Measurements from ENCODE around the gene TCF20. TPM values are rescaled to one million over a fixed set of nuclear protein-coding genes. Genes with fewer than 3 reads are reported as not detected.

The TCF20 gene
- total RNA-seq, 1 donor from 2014 or later: 41.1 TPM

GRCh38 chr22:42309865-42310264 lies 39.4 kb upstream of the TCF20 start:
- no peak for TF ChIP-seq CTCF (IDR thresholded peaks at IDR 0.05)
- peaks cover 21% of the 10 kb centered on the region for H3K4me1 Mint-ChIP-seq (ENCODE audit: unreplicated experiment)
- DNase-seq (ENCODE audit: extremely low spot score, unreplicated experiment): no peak
- peaks cover 5% of the 10 kb centered on the region for H3K27me3 Mint-ChIP-seq (ENCODE audit: unreplicated experiment)
- H3K27ac Mint-ChIP-seq (ENCODE audit: unreplicated experiment): no peak overlapping the region
- no peaks in the 10 kb centered on the region for H3K36me3 Mint-ChIP-seq (ENCODE audit: unreplicated experiment)
- no peaks in the 10 kb centered on the region for H3K9me3 Mint-ChIP-seq (ENCODE audit: unreplicated experiment)
- no peak overlapping the region for H3K4me3 Mint-ChIP-seq (ENCODE audit: unreplicated experiment)

GRCh38 chr22:42308892-42309468 lies 38.5 kb upstream of the TCF20 start:
- no peak overlapping the region for H3K4me3 Mint-ChIP-seq (ENCODE audit: unreplicated experiment)
- DNase-seq (ENCODE audit: extremely low spot score, unreplicated experiment): no peak
- peaks cover 14% of the 10 kb centered on the region for H3K4me1 Mint-ChIP-seq (ENCODE audit: unreplicated experiment)
- H3K36me3 Mint-ChIP-seq (ENCODE audit: unreplicated experiment): no peaks in the 10 kb centered on the region
- H3K27me3 Mint-ChIP-seq (ENCODE audit: unreplicated experiment): peaks cover 13% of the 10 kb centered on the region
- TF ChIP-seq CTCF (IDR thresholded peaks at IDR 0.05): no peak
- no peak overlapping the region for H3K27ac Mint-ChIP-seq (ENCODE audit: unreplicated experiment)
- H3K9me3 Mint-ChIP-seq (ENCODE audit: unreplicated experiment): no peaks in the 10 kb centered on the region

DNA sequence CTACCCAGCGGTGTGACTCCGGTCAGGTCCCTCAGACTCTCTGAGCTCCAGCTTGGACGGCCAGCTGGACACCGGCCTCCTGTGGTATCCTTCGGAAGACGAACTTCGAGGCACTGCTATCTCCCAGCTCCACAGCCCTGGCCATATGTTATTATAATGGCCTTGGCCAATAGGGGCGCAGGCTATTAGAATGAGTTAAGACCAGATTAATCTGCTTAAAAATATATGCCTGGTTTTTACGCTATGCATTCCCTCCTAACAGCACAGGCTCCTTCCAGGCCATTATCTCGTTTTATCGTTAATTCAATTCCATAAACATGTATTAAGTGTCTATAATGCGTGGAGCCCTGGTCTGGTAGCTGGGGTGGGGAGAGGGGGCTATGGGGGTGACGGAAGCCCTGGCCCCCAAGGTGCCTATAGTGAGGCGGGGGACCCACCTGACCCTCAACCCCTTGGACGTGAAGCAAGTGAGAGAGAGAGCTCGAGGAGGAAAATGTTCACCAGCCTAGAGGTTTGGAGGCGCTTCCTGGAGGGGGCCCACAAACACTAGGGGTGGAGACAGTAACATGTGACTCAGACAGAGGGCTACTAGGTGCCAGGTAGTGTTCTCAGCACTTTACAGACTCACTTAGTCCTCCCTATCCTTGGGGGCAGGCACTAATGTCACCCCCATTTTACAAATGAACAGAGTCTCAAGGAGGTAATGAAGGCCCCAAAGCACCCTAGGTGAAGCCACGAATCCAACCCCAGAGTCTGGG lies 37.5 kb upstream of the TCF20 start:
- no peak overlapping the region for H3K4me3 Mint-ChIP-seq (ENCODE audit: unreplicated experiment)
- H3K4me1 Mint-ChIP-seq (ENCODE audit: unreplicated experiment): peaks cover 5% of the 10 kb centered on the region
- H3K27ac Mint-ChIP-seq (ENCODE audit: unreplicated experiment): no peak overlapping the region
- DNase-seq (ENCODE audit: extremely low spot score, unreplicated experiment): no peak
- no peak for TF ChIP-seq CTCF (IDR thresholded peaks at IDR 0.05)
- H3K36me3 Mint-ChIP-seq (ENCODE audit: unreplicated experiment): no peaks in the 10 kb centered on the region
- H3K27me3 Mint-ChIP-seq (ENCODE audit: unreplicated experiment): peaks cover 21% of the 10 kb centered on the region
- H3K9me3 Mint-ChIP-seq (ENCODE audit: unreplicated experiment): no peaks in the 10 kb centered on the region

GRCh38 chr22:42306010-42306409 lies 35.6 kb upstream of the TCF20 start:
- H3K36me3 Mint-ChIP-seq (ENCODE audit: unreplicated experiment): no peaks in the 10 kb centered on the region
- H3K4me1 Mint-ChIP-seq (ENCODE audit: unreplicated experiment): peaks cover 5% of the 10 kb centered on the region
- TF ChIP-seq CTCF (IDR thresholded peaks at IDR 0.05): no peak
- H3K4me3 Mint-ChIP-seq (ENCODE audit: unreplicated experiment): no peak overlapping the region
- H3K9me3 Mint-ChIP-seq (ENCODE audit: unreplicated experiment): no peaks in the 10 kb centered on the region
- no peak for DNase-seq (ENCODE audit: extremely low spot score, unreplicated experiment)
- no peak overlapping the region for H3K27ac Mint-ChIP-seq (ENCODE audit: unreplicated experiment)
- H3K27me3 Mint-ChIP-seq (ENCODE audit: unreplicated experiment): peaks cover 21% of the 10 kb centered on the region

- H3K4me3 Mint-ChIP-seq (ENCODE audit: unreplicated experiment): no peak overlapping the region
- no peak for TF ChIP-seq CTCF (IDR thresholded peaks at IDR 0.05)
- no peaks in the 10 kb centered on the region for H3K36me3 Mint-ChIP-seq (ENCODE audit: unreplicated experiment)
- H3K27ac Mint-ChIP-seq (ENCODE audit: unreplicated experiment): no peak overlapping the region
- no peak for DNase-seq (ENCODE audit: extremely low spot score, unreplicated experiment)
- peaks cover 4% of the 10 kb centered on the region for H3K4me1 Mint-ChIP-seq (ENCODE audit: unreplicated experiment)
- peaks cover 22% of the 10 kb centered on the region for H3K27me3 Mint-ChIP-seq (ENCODE audit: unreplicated experiment)
- no peaks in the 10 kb centered on the region for H3K9me3 Mint-ChIP-seq (ENCODE audit: unreplicated experiment)
Measured at GRCh38 chr22:42304324-42304790, 33.9 kb upstream of the TCF20 start.

Data from osteocyte (in vitro differentiated cells).